Right lobe of liver (tissue), 4 donors: Measurements from ENCODE around the gene KCNN3.

Experiments used
- POLR2A ChIP-seq: fragments of 450-650 bp; IDR thresholded peaks from one replicate; pipeline ENCODE4 v1.6.1; 2017; ENCODE audit warnings: antibody characterized with exemption, mild to moderate bottlenecking
- TF ChIP-seq, protein P1 (sequence below), 4 donors: fragments of 200-600 bp in 3 of 4; fragments of 450-650 bp in 1 of 4; IDR thresholded peaks; one replicate each; pipeline versions ENCODE4 v1.5.1 to v1.8.0; 2016 to 2022; ENCODE audit warnings: antibody characterized with exemption in 4 of 4, mild to moderate bottlenecking in 2 of 4
- donor health status: DM: no; HTN: no; CAD: no.
- donor health status: DM: no; HTN: no; CAD: no.
- donor health status: DM: no; HTN: yes; CAD: no.

DNA sequence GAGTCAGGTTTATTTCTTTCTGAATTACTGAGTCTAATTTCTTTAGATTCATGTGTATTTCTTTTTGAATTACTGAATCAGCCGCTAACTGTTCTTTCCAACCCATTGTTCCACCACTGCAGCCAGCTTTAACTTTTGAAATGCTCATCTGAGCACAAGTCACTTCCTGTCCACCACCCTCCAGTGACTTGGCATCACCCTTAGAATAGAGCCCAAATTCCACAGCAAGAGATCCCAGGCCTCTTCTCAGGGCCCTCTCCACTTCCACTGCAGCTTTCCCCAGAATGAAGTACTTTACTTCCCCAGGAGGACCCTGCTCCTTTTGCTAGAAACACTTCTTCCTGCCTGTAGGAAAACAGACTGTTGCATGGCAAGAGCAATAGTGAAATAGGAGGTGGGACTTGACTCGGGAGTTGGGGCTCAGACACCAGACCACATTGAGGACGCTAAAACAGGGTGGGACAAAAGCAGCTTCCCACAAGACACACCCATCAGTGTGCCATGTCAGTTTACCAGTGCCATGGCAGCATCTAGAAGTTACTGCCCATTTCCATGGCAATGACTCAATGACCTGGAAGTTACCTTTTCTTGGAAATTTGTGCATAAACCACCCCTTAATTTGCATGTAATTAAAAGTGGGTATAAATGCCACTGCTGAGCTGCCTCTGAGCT lies 205.6 kb downstream of the KCNN3 start:
- TF ChIP-seq, protein P1, sequence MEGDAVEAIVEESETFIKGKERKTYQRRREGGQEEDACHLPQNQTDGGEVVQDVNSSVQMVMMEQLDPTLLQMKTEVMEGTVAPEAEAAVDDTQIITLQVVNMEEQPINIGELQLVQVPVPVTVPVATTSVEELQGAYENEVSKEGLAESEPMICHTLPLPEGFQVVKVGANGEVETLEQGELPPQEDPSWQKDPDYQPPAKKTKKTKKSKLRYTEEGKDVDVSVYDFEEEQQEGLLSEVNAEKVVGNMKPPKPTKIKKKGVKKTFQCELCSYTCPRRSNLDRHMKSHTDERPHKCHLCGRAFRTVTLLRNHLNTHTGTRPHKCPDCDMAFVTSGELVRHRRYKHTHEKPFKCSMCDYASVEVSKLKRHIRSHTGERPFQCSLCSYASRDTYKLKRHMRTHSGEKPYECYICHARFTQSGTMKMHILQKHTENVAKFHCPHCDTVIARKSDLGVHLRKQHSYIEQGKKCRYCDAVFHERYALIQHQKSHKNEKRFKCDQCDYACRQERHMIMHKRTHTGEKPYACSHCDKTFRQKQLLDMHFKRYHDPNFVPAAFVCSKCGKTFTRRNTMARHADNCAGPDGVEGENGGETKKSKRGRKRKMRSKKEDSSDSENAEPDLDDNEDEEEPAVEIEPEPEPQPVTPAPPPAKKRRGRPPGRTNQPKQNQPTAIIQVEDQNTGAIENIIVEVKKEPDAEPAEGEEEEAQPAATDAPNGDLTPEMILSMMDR (IDR thresholded peaks at IDR 0.05), result no peak
- no peak for TF ChIP-seq POLR2A
